WTC11 (cell line): Measurements from ENCODE around the gene UNC93B1. TPM values are rescaled to one million over a fixed set of nuclear protein-coding genes. Genes with fewer than 3 reads are reported as not detected.

Source experiments
- ATAC-seq: fragments of 200-7000 bp; cut with Tn5 transposase; 2 replicates; pipeline ENCODE4 v1.10.0; 2021; ENCODE audit warnings: mild to moderate bottlenecking, moderate library complexity
- CTCF ChIA-PET: fragments of 300-600 bp; sonication (Branson Sonifier 250); formaldehyde crosslinking; loops from one replicate; lab custom pipeline; 2021; ENCODE audit warnings: antibody characterized with exemption; lab: Charles Lee
- POLR2A ChIA-PET: fragments of 350-600 bp; sonication (Branson Sonifier 250); formaldehyde crosslinking; loops from one replicate; lab custom pipeline; 2021; ENCODE audit warnings: antibody characterized with exemption; lab: Charles Lee
- DNase-seq: peaks from one replicate; pipeline ENCODE4 v3.0.0; 2021; ENCODE audit warnings: low spot score
- H3K27ac Mint-ChIP-seq: 2 replicates; pipeline ENCODE4 v1.8.0; 2021; ENCODE audit warnings: mixed read lengths
- H3K27me3 Mint-ChIP-seq: 2 replicates; pipeline ENCODE4 v1.8.0; 2021; ENCODE audit warnings: low read depth, mild to moderate bottlenecking, moderate library complexity, mixed read lengths
- H3K36me3 Mint-ChIP-seq: 2 replicates; pipeline ENCODE4 v1.8.0; 2021; ENCODE audit warnings: mixed read lengths
- H3K4me1 Mint-ChIP-seq: 2 replicates; pipeline ENCODE4 v1.8.0; 2022; ENCODE audit warnings: mixed read lengths
- H3K4me3 Mint-ChIP-seq: 2 replicates; pipeline ENCODE4 v1.8.0; 2021; ENCODE audit warnings: mild to moderate bottlenecking, moderate library complexity, mixed read lengths
- H3K9me3 Mint-ChIP-seq: 2 replicates; pipeline ENCODE4 v1.8.0; 2021; ENCODE audit warnings: mixed read lengths
- CBFB ChIP-seq: sonication (generic); formaldehyde crosslinking; IDR thresholded peaks from 2 replicates; pipeline ENCODE4 v1.8.1; 2022; ENCODE audit warnings: mild to moderate bottlenecking, low read depth, missing genetic modification reagents
- CREB1 ChIP-seq: sonication (generic); formaldehyde crosslinking; IDR thresholded peaks from 2 replicates; pipeline ENCODE4 v1.8.0; 2023; ENCODE audit warnings: mild to moderate bottlenecking, missing genetic modification reagents
- CREM ChIP-seq: sonication (generic); formaldehyde crosslinking; IDR thresholded peaks from 2 replicates; pipeline ENCODE4 v1.8.1; 2022; ENCODE audit warnings: mild to moderate bottlenecking, missing genetic modification reagents, moderate library complexity
- ELF4 ChIP-seq: sonication (generic); formaldehyde crosslinking; IDR thresholded peaks from 2 replicates; pipeline ENCODE4 v1.8.1; 2022; ENCODE audit warnings: low read depth, mild to moderate bottlenecking, moderate library complexity, missing genetic modification reagents
- EMX1 ChIP-seq: fragments of 250-450 bp; sonication (Bioruptor Pico); IDR thresholded peaks from 2 replicates; pipeline ENCODE4 v1.8.0; 2021; ENCODE audit warnings: mild to moderate bottlenecking
- ETV6 ChIP-seq: sonication (generic); formaldehyde crosslinking; IDR thresholded peaks from 2 replicates; pipeline ENCODE4 v1.8.1; 2022; ENCODE audit warnings: mild to moderate bottlenecking, missing genetic modification reagents
- IRF2 ChIP-seq: sonication (generic); formaldehyde crosslinking; IDR thresholded peaks from 2 replicates; pipeline ENCODE4 v1.8.0; 2022; ENCODE audit warnings: low read depth, missing genetic modification reagents, borderline replicate concordance
- JAZF1 ChIP-seq: fragments of 250-450 bp; sonication (Bioruptor Pico); IDR thresholded peaks from 2 replicates; pipeline ENCODE4 v1.9.0; 2021; ENCODE audit warnings: moderate library complexity, mild to moderate bottlenecking, inconsistent platforms
- NFYB ChIP-seq: sonication (generic); formaldehyde crosslinking; conservative IDR thresholded peaks from 2 replicates; pipeline ENCODE4 v1.8.0; 2022; ENCODE audit warnings: low read depth, missing genetic modification reagents
- NR2C2 ChIP-seq: sonication (generic); formaldehyde crosslinking; IDR thresholded peaks from 2 replicates; pipeline ENCODE4 v1.8.0; 2022; ENCODE audit warnings: mild to moderate bottlenecking, missing genetic modification reagents
- NR3C1 ChIP-seq: sonication (generic); formaldehyde crosslinking; conservative IDR thresholded peaks from 2 replicates; pipeline ENCODE4 v1.8.1; 2023; ENCODE audit warnings: low read depth, mild to moderate bottlenecking, missing genetic modification reagents
- TCF7 ChIP-seq: sonication (generic); formaldehyde crosslinking; IDR thresholded peaks from 2 replicates; pipeline ENCODE4 v1.8.0; 2022; ENCODE audit warnings: mild to moderate bottlenecking, low read depth, missing genetic modification reagents, moderate library complexity
- TEAD4 ChIP-seq: sonication (generic); formaldehyde crosslinking; IDR thresholded peaks from 2 replicates; pipeline ENCODE4 v1.8.0; 2022; ENCODE audit warnings: mild to moderate bottlenecking, missing genetic modification reagents
- TP53 ChIP-seq: sonication (generic); formaldehyde crosslinking; IDR thresholded peaks from 2 replicates; pipeline ENCODE4 v1.8.1; 2023; ENCODE audit warnings: mild to moderate bottlenecking, missing genetic modification reagents
- ZNF121 ChIP-seq: sonication (generic); formaldehyde crosslinking; IDR thresholded peaks from 2 replicates; pipeline ENCODE4 v1.8.0; 2023; ENCODE audit warnings: missing genetic modification reagents
- ZNF317 ChIP-seq: sonication (generic); formaldehyde crosslinking; IDR thresholded peaks from 2 replicates; pipeline ENCODE4 v1.8.1; 2023; ENCODE audit warnings: low read depth, mild to moderate bottlenecking, moderate library complexity, missing genetic modification reagents, borderline replicate concordance
- ZNF423 ChIP-seq: fragments of 250-450 bp; sonication (Bioruptor Pico); IDR thresholded peaks from 2 replicates; pipeline ENCODE4 v2.1.2; 2022; ENCODE audit warnings: mild to moderate bottlenecking, moderate library complexity
- total RNA-seq: library from RNA; stranded (reverse); gene quantifications from 3 replicates; pipeline ENCODE4 v1.2.3, GENCODE V29; 2021
- TF ChIP-seq, protein P1 (sequence below): sonication (generic); formaldehyde crosslinking; IDR thresholded peaks from 2 replicates; pipeline ENCODE4 v1.8.1; 2023; ENCODE audit warnings: mild to moderate bottlenecking, missing genetic modification reagents
- TF ChIP-seq, protein P2 (sequence below): sonication (generic); formaldehyde crosslinking; IDR thresholded peaks from 2 replicates; pipeline ENCODE4 v1.8.0; 2023; ENCODE audit warnings: mild to moderate bottlenecking, missing genetic modification reagents
- TF ChIP-seq, protein P3 (sequence below): fragments of 250-450 bp; sonication (Bioruptor Pico); IDR thresholded peaks from 2 replicates; pipeline ENCODE4 v2.1.2; 2022; ENCODE audit warnings: mild to moderate bottlenecking, moderate library complexity
- TF ChIP-seq, protein P4 (sequence below): fragments of 250-450 bp; sonication (Bioruptor Pico); IDR thresholded peaks from 2 replicates; pipeline ENCODE4 v1.9.0; 2021; ENCODE audit warnings: mild to moderate bottlenecking
- TF ChIP-seq, protein P5 (sequence below): sonication (generic); formaldehyde crosslinking; IDR thresholded peaks from 2 replicates; pipeline ENCODE4 v1.8.0; 2022; ENCODE audit warnings: mild to moderate bottlenecking, missing genetic modification reagents
- TF ChIP-seq, protein P6 (sequence below): sonication (generic); formaldehyde crosslinking; IDR thresholded peaks from 2 replicates; pipeline ENCODE4 v1.8.0; 2022; ENCODE audit warnings: mild to moderate bottlenecking, missing genetic modification reagents
- TF ChIP-seq, protein P7 (sequence below): sonication (generic); formaldehyde crosslinking; IDR thresholded peaks from 2 replicates; pipeline ENCODE4 v1.8.0; 2023; ENCODE audit warnings: missing genetic modification reagents
- TF ChIP-seq, protein P8 (sequence below): fragments of 250-450 bp; sonication (Bioruptor Pico); conservative IDR thresholded peaks from 2 replicates; pipeline ENCODE4 v1.9.0; 2021; ENCODE audit warnings: mild to moderate bottlenecking

UNC93B1 gene
- total RNA-seq, 1 experiment from 2014 or later, result 27.9 TPM

DNA sequence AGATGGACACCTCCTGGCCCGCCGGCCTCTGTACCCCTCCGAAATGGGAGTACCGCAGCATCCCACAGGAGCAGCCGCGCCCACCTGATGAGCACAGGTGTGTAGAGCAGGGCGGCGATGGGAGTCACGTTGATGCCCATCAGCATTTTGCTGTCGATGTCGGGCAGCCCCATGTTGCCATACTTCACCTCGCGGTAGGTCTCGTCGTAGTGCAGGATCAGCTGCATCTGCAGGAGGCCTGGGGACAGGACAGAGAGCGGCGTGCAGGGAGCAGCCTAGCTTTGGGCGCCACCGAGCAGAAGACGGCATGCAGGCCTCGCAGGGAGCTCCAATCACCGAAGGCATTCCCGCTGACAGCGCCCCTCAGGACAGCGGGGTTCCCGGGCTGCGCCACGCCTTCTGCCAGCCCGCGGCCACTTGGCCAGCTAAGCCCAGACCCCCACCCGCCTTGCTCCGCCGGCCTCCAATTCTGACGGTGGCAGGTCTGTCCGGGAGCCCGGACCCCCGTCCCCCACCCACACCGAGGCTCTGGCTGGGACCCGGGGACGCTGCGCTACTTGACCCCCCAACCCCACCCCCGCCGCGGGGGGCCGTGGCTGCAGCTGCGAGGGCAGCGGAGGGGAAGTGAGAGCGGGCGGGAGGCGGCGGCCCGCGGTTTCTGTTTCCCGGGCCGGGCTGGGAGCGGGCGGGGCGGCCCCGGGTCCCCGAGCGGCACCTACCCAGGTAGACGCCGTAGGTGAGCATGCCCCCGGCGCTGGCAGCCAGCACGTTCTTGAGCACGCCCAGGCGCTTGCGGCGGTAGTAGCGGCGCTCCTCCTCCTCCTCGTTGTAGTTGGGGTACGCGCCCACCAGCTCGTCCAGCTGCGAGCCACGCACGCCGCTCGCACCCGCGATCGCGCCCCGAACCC, 705 bp downstream of the UNC93B1 start:
- Mint-ChIP-seq H3K4me3 (peak overlapping the region; percentile 76), H3K4me1 (peaks cover 22% of the 10 kb centered on the region)
- DNase-seq (peak; percentile 56), ATAC-seq (peak; percentile 55)
- POLR2A ChIA-PET, result no interaction called here
- TF ChIP-seq, protein P1, sequence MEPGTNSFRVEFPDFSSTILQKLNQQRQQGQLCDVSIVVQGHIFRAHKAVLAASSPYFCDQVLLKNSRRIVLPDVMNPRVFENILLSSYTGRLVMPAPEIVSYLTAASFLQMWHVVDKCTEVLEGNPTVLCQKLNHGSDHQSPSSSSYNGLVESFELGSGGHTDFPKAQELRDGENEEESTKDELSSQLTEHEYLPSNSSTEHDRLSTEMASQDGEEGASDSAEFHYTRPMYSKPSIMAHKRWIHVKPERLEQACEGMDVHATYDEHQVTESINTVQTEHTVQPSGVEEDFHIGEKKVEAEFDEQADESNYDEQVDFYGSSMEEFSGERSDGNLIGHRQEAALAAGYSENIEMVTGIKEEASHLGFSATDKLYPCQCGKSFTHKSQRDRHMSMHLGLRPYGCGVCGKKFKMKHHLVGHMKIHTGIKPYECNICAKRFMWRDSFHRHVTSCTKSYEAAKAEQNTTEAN, result no peak
- TF ChIP-seq EMX1 (CRISPR knock-in tag) (no peak), CREM (no peak), ZNF423 (0 out of 2 replicates have a peak, but pooled peaks have one; percentile 40), TP53 (0 out of 2 replicates have a peak, but pooled peaks have one; percentile 13), NFYB (CRISPR knock-in tag) (no peak), IRF2 (CRISPR knock-in tag) (no peak), ZNF317 (no peak), ELF4 (CRISPR knock-in tag) (no peak), NR2C2 (CRISPR knock-in tag) (no peak), TEAD4 (CRISPR knock-in tag) (no peak), ETV6 (CRISPR knock-in tag) (no peak), CREB1 (CRISPR knock-in tag) (no peak), CBFB (no peak), JAZF1 (no peak), NR3C1 (CRISPR knock-in tag) (no peak), TCF7 (no peak), ZNF121 (no peak)
- TF ChIP-seq, protein P2, sequence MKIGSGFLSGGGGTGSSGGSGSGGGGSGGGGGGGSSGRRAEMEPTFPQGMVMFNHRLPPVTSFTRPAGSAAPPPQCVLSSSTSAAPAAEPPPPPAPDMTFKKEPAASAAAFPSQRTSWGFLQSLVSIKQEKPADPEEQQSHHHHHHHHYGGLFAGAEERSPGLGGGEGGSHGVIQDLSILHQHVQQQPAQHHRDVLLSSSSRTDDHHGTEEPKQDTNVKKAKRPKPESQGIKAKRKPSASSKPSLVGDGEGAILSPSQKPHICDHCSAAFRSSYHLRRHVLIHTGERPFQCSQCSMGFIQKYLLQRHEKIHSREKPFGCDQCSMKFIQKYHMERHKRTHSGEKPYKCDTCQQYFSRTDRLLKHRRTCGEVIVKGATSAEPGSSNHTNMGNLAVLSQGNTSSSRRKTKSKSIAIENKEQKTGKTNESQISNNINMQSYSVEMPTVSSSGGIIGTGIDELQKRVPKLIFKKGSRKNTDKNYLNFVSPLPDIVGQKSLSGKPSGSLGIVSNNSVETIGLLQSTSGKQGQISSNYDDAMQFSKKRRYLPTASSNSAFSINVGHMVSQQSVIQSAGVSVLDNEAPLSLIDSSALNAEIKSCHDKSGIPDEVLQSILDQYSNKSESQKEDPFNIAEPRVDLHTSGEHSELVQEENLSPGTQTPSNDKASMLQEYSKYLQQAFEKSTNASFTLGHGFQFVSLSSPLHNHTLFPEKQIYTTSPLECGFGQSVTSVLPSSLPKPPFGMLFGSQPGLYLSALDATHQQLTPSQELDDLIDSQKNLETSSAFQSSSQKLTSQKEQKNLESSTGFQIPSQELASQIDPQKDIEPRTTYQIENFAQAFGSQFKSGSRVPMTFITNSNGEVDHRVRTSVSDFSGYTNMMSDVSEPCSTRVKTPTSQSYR (CRISPR knock-in tag), result no peak
- TF ChIP-seq, protein P3, sequence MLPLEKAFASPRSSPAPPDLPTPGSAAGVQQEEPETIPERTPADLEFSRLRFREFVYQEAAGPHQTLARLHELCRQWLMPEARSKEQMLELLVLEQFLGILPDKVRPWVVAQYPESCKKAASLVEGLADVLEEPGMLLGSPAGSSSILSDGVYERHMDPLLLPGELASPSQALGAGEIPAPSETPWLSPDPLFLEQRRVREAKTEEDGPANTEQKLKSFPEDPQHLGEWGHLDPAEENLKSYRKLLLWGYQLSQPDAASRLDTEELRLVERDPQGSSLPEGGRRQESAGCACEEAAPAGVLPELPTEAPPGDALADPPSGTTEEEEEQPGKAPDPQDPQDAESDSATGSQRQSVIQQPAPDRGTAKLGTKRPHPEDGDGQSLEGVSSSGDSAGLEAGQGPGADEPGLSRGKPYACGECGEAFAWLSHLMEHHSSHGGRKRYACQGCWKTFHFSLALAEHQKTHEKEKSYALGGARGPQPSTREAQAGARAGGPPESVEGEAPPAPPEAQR (CRISPR knock-in tag), result no peak
- TF ChIP-seq, protein P4, sequence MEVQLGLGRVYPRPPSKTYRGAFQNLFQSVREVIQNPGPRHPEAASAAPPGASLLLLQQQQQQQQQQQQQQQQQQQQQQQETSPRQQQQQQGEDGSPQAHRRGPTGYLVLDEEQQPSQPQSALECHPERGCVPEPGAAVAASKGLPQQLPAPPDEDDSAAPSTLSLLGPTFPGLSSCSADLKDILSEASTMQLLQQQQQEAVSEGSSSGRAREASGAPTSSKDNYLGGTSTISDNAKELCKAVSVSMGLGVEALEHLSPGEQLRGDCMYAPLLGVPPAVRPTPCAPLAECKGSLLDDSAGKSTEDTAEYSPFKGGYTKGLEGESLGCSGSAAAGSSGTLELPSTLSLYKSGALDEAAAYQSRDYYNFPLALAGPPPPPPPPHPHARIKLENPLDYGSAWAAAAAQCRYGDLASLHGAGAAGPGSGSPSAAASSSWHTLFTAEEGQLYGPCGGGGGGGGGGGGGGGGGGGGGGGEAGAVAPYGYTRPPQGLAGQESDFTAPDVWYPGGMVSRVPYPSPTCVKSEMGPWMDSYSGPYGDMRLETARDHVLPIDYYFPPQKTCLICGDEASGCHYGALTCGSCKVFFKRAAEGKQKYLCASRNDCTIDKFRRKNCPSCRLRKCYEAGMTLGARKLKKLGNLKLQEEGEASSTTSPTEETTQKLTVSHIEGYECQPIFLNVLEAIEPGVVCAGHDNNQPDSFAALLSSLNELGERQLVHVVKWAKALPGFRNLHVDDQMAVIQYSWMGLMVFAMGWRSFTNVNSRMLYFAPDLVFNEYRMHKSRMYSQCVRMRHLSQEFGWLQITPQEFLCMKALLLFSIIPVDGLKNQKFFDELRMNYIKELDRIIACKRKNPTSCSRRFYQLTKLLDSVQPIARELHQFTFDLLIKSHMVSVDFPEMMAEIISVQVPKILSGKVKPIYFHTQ, result no peak
- TF ChIP-seq, protein P5, sequence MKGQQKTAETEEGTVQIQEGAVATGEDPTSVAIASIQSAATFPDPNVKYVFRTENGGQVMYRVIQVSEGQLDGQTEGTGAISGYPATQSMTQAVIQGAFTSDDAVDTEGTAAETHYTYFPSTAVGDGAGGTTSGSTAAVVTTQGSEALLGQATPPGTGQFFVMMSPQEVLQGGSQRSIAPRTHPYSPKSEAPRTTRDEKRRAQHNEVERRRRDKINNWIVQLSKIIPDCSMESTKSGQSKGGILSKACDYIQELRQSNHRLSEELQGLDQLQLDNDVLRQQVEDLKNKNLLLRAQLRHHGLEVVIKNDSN (CRISPR knock-in tag), result no peak
- TF ChIP-seq, protein P6, sequence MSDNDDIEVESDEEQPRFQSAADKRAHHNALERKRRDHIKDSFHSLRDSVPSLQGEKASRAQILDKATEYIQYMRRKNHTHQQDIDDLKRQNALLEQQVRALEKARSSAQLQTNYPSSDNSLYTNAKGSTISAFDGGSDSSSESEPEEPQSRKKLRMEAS (CRISPR knock-in tag), result peak; percentile 34; the same call in 1 of the 2 replicates
- TF ChIP-seq, protein P7, sequence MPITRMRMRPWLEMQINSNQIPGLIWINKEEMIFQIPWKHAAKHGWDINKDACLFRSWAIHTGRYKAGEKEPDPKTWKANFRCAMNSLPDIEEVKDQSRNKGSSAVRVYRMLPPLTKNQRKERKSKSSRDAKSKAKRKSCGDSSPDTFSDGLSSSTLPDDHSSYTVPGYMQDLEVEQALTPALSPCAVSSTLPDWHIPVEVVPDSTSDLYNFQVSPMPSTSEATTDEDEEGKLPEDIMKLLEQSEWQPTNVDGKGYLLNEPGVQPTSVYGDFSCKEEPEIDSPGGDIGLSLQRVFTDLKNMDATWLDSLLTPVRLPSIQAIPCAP (CRISPR knock-in tag), result no peak
- TF ChIP-seq, protein P8, sequence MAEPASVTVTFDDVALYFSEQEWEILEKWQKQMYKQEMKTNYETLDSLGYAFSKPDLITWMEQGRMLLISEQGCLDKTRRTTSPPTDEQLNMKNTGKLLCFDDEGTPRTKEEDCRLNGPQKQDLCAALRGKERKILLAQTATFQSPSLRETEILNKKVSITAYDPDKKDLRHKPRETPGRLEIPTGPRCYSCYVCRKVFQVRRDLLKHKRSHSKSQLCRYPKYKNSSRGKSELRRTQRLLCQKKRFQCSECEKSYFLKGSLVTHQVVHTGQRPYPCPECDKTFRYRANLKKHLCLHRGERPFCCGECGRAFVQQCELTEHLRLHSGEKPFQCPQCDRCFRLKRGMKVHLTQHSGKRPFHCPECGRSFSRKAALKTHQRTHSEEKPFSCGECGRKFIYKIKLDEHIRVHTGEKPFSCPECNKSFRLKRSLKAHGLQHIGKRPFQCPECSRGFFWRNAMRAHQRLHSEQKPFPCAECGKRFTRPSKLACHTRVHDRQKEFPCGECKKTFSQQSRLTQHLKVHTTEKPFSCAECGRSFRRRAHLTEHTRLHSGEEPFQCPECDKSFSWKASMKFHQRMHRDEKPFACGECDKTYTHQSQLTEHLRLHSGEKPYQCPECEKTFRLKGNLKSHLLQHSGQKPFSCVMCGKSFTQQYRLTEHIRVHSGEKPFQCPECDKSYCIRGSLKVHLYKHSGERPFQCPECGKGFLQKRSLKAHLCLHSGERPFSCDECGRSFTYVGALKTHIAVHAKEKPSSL (CRISPR knock-in tag), result no peak
- TF ChIP-seq, all 79 proteins: peak for 3
- peaks cover 2% of the 10 kb centered on the region for H3K36me3 Mint-ChIP-seq
- H3K9me3 Mint-ChIP-seq, result no peaks in the 10 kb centered on the region
- H3K27me3 Mint-ChIP-seq, result no peaks in the 10 kb centered on the region; the same call in none of the 2 replicates
- CTCF ChIA-PET, result interaction anchor here (0.9 to 2.0 kb wide), 3 partner anchors 10 to 206 kb away, joined by 3 to 10 read pairs (median 9); no protein-coding TSS in a partner anchor
- 0 out of 2 replicates have a peak overlapping the region, but pooled peaks have one; percentile 49 for H3K27ac Mint-ChIP-seq
